Raji (cell line): Measurements from ENCODE around the gene RAB8B.

ENCODE experiments used
- POLR2A ChIP-seq: IDR thresholded peaks from 2 replicates; pipeline ENCODE4 v1.6.1; 2011; ENCODE audit warnings: low read depth, low read length, control low read depth; ENCODE audit not compliant: insufficient read depth

RAB8B gene

DNA sequence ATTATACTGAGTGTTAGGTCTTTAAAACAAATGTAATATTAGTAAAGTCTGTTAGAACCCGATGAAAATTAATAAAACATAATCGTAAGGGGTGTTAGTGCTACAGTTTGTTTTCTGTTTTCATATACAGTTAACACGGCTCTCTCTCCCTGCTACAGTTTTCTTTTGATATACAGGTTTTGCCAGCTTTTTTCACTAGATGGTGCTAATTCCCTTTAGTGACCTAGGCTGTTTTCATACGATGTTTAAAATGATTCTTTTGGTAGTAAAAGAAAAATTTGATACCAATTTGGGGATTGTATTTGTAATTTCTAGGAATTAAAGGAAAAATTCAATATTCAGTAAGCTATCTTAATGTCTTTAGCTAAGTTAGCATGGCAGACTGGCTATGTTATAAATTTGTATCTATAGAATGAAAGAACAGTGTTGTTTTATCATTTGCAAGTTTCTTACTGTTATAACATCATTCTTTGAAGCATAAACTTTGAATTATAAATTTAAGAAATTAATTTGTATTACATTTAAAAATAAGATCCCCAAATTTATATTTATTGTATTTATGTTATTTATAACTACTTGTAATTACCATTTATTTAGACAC lies 99.5 kb downstream of the RAB8B start:
- TF ChIP-seq POLR2A, result no peak

DNA sequence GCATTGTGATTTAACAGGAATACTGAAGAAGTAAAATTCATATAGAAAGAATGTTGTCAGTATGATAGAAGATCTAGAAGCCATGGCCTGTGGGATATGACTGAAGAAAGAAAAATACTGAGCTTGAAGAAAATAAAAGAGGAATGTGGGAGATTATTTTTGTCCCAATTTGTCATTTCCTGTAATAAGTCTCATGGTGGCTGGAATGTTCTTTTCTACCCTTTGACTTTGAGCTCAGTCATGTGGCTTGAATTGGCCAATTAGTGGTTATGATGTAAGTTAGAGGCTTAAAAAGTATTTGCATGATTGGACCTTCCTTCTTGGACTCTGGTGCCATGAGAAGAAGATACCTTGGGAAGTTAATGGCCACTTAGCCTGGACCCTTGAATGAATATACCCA lies 102.1 kb downstream of the RAB8B start:
- TF ChIP-seq POLR2A, result no peak

DNA sequence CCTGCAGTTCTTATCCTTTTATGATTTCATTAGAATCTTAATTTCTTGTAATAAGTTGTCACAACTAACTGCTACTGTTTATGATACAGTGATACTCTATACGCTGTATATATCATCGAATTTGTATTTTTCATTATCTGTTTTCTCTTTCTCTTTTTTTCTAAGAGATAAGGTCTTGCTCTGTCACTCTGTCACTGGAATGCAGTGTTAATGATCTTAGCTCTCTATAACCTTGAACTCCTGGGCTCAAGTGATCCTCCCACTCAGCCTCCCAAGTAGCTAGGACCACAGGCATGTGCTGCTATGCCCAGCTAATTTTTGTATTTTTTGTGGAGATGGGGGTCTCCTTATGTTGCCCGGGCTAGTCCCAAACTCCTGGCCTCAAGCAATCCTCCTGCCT lies 102.8 kb downstream of the RAB8B start:
- TF ChIP-seq POLR2A, result no peak

DNA sequence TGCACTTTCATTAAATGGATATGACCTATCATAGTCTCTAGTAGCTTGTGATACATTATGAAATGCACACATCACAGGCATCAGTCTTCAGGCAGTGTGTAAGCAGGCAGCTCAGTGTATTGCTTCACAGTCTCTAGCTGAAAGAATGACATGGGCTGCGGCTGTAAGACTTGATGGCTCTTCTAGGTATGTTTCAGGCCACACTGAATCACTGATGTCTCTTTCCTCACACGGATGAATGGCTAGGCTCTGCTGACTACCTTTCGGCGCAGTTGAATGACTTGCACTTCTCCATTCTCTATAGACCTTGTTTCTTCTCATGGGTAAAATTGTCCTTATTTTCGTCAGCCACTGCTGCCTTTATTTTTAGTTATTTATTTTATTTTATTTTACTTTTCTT lies 103.4 kb downstream of the RAB8B start:
- TF ChIP-seq POLR2A, result no peak

DNA sequence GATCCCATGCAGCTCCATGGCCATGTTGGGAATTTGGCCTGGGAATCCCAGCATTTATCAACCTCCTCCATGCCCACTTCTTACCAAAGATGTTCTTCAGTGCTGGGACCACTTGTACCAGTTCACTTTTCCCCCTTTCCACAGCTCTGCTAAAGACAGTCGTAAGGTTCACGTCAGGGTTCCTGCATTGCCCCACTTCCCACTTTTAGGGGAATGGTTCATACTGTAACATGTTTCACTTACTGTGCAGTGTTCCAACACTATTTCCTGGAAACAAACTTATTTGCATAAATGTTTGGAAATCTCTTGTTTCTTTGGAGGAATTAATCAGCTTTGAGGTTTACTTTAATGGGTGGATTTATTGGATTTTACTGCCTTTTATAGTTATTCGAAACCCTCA lies 105.0 kb downstream of the RAB8B start:
- no peak for TF ChIP-seq POLR2A

DNA sequence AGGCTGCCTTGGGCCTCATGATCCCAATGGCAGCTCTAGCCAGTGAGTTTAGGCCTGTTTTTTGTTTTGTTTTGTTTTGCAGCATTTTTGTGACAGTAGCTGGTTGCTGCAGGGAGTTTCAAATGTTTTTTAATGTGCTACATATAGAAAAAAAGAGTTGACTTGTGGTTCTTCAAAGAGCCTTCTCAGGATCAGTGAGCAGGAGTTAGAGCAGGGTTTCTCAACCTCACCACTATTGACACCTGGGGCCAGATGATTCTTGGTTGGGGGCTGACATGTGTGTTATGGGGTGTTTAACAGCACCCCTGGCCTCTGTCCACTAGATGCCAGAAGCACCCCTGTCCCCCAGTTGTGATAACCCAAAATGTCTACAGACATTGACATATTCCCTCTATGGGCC lies 105.9 kb downstream of the RAB8B start:
- TF ChIP-seq POLR2A, result no peak

DNA sequence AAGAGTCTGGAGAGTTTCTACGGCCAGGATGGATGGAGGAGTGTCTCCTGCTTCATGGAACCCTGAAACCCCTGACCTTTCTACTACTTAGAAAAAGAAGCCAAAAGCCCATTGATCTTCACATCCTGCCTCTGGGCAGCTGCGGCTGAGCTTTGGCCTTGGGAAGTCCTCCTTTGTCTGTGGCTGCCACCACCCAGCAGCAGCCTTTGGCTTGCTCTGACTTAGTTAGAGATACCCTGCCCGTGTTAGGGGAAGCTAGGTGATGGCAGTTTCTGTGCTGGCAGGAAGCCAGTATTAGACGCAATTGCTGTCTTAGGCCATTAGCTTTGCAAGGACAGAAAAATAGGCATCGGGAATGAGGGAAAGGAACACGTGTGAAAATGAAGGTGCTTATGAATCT lies 106.8 kb downstream of the RAB8B start:
- no peak for TF ChIP-seq POLR2A

DNA sequence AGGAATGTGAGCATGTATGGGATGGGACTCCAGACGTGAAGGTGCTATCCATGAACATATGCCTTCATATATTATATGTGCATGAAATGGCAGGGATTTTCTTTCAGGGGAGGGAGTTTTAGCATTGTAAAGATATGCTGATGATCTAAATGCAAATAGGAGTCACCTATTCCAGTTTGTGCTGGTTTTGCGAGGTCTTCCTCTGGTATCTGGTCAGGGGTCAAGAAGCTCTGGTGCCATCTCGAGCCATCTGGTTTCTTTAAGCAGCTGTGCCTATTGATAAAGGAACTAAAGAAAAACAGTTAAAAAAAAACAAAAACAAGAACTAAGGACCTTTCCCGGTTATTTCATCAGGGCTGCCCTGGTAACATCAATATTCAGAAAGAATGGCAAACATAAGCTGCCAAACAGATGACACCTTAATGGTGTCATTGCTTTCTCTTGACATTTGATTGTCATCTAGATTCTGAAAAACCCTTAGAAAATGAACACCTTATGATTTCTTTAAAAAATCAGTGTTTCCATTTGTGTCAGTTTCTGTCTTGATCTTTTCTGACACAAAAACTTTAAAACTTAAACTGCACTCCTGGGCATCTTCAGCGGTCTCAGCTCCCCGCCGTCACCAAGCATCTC lies 110.7 kb downstream of the RAB8B start:
- TF ChIP-seq POLR2A, result no peak

DNA sequence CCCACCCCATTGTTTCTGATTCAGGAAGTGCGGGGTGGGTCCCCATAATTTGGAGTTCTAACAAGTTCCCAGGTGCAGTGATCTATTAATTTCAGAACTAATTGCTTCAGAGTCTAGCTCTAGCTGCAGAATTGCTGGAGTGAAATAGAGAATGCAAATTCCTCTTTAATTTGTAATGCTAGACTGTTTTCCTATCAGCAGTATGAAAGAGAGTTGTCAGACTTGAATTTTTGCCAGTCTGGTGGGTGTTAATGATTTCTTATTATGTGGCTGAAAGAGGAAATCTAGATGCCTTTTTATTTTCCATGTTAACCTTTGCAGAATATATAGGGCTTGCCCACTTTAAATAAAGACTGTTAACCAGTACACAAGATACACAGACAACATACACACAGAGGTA lies 111.7 kb downstream of the RAB8B start:
- no peak for TF ChIP-seq POLR2A

DNA sequence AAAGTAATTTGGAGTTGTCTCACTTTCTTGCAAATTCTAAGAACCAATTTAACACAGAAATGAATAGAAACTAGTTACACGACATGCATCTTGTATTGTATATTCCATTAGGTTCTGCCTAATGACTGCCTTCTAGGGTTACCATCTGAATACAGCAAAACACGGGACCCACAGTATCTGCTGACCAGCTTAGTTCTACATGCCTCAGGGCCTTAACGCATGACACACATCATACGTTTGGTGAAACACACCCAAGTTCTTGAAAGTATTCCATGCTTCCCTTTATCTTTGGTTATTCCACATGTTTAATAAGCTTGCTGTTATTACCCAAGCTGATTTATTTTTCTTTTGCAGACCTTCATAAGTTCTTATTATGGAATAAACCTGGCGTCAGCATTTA lies 115.9 kb downstream of the RAB8B start:
- no peak for TF ChIP-seq POLR2A

DNA sequence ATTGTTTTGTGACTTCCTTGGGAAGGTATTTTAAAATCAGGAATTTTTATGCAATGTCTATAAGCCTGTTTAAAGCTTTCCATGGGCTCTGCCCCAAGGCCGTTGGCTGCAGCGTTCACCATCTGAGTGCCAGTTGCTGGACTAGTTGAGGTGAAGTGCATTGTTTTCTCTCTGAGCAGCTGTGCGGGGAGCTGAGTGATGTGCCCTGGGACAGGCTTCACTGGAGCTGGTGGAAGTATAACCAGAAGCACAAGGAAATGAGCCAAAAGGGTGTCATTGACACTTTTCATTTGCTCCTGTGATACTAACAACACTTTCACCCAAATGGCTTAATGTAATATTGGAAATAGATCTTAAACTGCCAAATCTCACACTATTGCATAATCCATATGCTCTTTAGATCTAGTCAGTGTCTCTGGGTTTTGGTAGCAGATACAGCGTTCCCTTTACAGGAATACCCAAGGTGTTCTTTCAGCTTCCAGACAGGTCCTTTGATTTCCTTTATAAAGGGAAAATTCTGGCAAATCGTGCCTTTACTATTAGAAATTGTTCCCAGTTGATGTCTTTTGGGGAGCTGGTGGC lies 117.2 kb downstream of the RAB8B start:
- no peak for TF ChIP-seq POLR2A

DNA sequence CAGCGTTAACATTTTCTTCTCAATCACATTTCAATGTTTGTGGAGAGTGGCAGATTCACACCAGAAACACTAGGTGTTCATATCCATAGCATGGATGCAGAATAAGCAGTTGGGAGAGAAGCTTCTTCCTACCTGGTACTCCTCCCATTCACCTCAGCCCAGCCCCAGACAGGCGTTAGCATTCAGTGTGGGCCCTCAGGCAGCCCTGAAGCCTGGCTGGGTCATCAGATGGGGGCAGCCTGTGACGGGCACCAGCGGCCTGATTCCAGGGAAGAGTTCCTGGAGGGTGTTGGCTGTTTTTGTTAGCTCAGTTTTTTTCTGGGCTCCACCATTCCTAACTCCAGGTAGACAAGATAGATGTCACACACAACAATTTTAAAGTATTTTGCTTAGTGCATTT lies 119.1 kb downstream of the RAB8B start:
- TF ChIP-seq POLR2A, result no peak

DNA sequence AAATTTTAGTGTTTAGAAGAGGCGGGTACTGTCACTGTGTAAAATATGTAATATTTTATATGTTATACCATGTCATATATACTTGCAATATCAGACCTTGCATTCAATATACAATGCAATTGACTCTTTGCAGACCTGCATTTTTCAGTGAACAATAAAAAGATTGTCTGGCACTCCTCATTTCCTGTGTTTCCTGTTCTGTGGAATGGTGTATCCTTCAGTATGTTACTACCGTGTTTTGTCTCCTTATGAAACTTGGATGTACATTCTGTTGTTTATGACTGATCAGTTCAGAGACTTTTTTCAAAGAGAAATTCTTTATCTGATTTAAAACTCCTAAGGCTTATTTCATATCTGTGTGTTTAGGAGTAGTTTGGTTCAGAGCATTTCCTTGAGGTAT lies 119.5 kb downstream of the RAB8B start:
- no peak for TF ChIP-seq POLR2A

DNA sequence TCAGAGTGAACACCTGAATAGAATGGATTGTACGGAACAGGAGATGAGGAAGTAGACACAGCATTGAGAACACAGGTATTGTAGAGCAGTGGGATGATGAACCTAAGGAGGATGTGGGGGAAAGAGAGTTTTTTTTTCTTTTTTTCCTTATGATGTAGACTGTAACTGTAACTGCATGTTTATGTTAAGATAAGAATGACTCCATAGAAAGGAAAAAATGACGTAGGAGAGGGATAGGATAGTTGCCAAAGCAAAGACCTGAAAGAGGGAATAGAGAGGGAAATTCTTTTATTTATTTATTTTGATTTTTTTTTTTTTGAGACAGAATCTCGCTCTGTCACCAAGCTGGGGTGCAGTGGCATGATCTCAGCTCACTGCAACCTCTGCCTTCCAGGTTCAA lies 121.2 kb downstream of the RAB8B start:
- TF ChIP-seq POLR2A, result no peak

DNA sequence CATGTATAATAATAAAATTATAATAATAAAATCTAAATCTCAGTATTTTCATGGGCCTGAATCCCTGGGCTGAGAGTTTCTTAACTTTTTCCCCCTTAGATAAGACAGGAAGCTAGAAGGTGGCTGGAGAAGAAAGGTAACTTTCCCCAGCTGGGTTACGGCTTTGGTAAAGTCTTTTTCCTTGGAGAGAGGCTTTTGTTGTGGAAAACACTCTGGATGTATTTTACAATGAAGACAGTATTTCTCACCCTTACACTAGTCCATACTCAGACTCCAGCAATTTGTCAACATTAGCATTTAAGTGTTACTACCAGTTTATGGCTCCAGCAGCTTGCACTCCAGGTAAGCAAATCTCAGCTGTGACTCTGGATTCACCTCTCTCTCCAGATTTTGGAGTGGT lies 122.9 kb downstream of the RAB8B start:
- no peak for TF ChIP-seq POLR2A

DNA sequence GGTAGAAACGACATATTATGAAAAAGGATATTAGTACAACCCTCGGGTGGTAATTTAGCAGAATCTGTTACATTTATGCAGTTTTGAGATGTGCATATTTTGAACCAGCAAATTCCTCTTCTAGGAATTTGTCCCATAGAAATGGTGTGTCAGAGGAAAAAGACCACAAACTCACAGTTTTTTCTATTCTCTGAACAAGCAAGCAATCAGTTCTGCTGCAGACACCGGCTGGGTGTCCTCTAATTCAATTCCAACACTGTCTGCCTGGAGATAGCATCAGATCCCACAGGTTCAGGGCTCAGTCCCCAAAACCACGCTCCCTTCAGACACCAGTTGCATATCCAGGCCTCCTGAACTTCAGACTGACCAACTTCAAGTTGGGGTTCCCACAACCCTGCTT lies 124.4 kb downstream of the RAB8B start:
- no peak for TF ChIP-seq POLR2A

DNA sequence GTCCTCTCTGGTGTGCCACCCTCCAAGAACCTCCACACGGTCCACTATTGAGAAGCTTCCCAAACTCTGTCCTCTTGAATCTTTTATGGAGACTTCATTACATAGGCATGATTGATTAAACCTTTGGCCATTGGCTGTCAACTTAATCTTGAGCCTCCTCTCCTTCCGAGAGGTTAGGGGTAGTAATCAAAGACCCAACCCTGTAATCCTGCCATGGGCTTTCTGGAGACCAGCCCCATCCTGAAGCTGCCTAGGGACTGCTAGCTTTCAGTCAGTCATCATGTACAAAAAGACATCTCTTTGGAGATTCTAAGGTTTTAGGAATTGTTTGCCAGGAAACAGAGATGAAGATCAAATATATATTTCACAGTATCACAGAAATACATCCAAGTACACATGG lies 125.0 kb downstream of the RAB8B start:
- no peak for TF ChIP-seq POLR2A
